ENCODE measurements around the gene ODAPH.

ODAPH gene

DNA sequence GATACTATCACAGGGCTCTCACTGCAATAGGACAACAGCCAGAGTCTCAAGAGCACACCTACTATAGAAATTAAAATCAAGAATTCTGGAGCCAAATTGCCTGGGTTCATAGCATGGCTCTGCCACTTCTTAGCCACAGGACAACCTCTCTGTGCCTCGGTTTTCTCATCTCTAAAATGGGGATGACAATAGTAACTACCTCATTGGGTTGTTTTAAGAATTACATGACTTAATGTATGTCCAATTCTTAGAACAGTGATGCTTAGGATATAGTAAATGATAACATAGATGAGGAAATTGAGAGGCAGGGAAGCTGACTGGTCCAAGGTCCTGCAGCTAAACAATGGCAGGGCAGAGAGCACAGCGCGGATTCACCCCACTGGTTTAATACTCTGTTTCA lies 11.0 kb upstream of the ODAPH start:
- DNase-seq (ENCODE audit: low spot score): no peak

DNA sequence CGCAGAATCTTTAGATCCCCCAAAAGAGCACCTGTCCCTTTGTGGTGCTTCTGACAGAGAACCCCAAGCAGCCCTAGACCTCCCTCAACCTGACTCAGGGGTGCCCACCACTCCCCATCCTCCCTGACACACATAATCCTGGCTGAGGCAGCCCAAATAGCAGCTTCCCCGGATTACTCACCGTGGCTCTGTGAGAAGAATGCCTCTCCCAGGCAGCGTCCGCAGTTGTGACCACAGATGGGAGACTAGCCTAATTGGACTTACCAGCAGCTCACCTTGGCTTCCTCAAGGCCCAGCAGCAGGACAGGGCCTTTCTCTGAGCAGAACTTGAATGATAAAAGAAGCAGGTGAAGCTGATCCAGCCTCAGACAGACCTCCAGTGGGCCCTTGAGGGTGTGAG lies 10.3 kb upstream of the ODAPH start:
- DNase-seq (ENCODE audit: low spot score): no peak

DNA sequence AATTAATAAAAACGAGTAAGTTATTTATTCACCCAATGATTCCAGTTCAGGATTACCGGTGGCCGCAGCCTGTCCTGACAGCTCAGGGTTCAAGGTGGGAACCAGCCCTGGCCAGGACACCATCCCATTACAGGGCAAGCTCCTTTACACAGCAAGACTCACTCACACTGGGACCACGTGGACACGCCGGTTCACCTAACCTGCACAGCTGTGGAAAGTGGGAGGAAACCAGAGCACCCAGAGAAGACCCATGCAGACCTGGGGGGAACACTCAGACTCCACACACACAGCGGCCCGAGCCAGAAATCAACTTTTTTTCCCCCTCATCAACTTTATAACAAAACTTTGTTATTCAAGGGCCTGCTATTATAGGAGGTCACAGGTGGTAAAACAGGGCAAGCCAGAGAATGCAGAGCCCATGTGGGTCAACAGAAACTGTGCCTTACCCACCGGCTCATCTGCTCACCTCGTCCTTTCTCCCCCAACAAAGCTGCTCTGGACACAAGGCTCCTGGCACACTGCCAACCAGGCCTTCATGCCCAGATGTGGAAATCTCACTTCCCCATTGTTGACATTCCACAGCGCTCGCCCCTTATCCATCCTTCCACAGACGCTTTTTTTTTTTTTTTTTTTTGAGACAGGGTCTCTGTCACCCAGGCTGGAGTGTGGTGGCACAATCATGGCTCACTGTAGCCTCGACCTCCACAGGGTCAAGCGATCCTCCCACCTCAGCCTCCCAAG lies 8.0 kb upstream of the ODAPH start:
- peak; percentile 13 for DNase-seq (ENCODE audit: low spot score)

DNA sequence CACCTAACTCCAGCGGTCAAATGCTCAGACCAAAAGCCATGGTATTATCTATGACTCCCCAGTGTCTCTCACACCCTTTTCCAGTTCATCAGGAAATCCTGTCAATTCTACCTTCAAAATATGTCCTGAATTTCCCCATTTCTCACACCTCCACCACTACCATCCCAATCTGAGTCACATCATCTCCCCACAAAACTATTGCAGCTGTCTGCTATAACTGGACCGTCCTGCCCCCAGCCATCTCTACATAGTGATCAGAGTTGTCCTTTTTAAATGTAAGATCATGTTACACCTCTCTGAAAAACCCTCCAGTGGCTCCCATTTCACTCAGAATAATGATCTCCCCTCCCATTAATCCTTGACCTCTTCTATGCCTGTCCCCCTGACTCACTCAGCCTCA lies 6.8 kb upstream of the ODAPH start:
- no peak for DNase-seq (ENCODE audit: low spot score)

DNA sequence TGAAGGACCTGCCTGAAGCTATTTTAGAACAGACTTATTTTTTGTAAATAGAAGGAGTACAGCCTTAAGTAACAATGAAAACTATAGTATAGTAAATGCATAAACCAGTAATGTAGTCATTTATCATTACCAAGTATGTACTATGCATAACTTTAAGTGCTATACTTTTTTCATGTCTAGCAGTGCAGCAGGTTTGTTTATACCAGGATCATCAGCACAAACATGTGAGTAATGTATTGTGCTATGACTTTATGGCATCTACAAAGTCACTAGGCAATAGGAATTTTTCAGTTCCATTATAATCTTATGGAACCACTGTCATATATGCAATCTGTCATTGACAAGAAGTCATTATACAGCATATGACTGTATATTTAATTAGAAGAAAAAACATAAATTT lies 3.4 kb upstream of the ODAPH start:
- DNase-seq (ENCODE audit: low spot score): no peak

DNA sequence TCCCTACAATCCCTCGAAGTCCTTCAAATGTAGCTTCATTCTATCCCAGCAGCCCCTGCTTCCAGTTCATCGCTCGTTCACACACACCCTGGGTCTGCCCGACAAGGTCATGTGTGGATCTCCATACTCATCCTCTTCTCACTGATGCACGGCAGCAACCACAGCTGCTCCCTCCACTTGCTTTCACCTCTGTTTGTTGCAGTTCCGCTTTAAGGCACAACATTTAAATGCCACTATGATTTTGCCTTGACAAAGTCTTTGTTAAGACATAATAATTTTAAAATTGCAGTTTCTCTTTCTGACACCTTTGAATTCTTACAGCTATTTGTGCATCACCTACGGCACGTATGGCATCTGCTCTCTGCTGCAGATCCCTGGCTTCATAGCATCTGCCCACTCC lies 1.8 kb downstream of the ODAPH start:
- DNase-seq (ENCODE audit: low spot score): no peak

DNA sequence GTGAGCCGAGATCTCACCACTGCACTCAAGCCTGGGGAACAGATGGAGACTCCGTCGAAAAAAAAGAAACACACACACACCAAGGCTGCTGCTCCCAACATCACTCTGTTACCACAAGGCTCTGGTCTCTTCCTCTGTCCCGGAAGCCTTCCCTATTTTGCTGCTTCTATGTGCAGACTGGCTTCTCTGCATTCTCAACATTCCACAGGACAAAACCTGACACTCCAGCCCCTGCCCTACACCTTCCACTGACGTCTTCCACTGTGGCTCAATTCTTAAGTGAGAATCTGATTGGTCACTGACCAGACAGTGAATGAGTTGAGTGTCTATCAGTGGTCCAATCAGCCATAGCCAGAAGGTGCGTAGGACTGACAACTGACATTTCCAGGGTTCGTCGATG lies 5.9 kb downstream of the ODAPH start:
- no peak for DNase-seq (ENCODE audit: low spot score)

DNA sequence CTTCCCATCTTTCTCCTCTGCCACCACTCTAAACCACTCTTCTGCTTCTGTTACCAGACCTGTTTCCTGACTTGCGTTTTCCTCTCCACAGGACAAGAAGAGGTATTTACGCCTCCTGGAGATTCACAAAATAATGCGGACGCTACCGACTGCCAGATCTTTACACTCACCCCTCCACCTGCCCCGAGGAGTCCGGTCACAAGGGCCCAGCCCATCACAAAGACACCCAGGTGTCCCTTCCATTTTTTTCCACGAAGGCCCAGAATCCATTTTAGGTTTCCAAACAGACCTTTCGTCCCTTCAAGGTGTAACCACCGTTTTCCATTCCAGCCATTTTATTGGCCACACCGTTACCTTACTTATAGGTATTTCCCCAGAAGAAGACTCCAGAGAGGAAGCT lies 8.2 kb downstream of the ODAPH start:
- DNase-seq (ENCODE audit: low spot score): no peak

DNA sequence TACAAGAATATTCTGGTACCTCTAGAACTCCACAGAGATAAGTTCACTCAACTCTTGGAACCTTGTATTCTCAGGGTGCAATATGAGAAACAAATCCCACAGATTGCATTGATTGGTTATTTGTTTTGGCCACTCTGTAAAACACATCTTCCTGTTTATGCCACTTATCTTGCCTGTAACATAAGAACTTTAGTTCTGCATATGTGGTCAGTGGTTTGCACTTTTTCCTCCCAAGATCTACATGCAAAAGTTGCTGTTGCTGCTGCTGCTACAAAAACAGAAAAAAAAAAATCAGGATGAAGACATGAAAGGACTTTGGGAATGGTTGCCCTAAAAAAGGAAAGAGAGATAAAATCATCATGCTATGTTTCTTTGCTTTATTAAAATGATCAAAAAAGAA lies 9.6 kb downstream of the ODAPH start:
- DNase-seq (ENCODE audit: low spot score): no peak

DNA sequence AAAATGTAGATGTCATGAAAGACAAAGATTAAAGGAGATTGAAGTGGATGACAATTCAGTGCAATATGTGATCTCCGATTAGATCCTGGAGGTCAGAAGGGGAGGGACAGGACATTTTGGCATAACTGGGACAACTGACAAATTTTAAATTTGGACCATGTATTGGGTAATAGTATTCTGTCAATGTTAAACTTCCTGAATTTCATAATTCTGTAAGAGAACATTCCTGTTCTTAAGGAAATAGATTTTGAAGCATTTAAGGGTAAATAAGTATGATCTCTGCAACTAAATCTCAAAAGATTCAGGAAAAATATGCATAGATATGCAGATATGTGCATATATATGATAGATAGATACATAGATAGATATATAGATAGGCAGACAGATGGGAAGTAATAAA lies 11.0 kb downstream of the ODAPH start:
- DNase-seq (ENCODE audit: low spot score): no peak

DNA sequence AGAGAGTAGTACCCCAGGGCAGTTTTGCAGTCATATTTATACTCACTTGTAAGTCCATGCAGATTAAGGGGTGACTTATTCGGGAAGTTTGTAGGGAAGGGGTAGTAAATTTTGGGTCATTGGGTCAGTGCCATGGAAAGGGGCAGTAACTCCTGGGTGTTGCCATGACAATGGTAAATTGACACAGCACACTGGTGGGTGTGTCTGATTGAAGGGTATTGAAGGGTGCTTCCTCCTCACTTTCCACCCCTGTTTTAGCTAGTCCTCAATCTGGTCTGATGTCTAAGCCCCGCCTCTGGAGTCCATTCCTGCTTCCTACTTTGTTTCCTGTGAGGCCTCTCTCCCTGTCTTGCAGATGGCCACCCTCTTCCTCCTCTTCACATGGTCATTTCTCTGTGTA lies 11.9 kb downstream of the ODAPH start:
- DNase-seq (ENCODE audit: low spot score): no peak

DNA sequence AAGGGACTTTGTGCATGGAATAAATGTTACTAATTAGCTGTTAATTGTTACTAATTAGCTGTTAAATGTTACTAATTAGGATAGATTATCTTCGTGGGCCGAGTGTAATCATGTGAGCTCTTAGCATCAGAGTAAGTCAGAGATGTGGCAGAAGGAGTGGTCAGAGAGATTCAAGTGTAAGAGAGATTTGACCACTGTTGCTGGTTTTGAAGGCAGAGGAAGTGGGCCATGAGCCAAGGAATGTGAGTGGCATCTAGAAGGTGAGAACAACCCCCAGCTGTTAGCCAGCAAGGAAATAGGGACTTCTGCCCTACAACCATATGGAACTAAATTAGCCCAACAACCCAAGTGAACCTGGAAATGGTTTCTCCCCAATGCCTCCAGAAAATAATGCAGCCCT lies 28.2 kb downstream of the ODAPH start:
- DNase-seq (ENCODE audit: low spot score): no peak

DNA sequence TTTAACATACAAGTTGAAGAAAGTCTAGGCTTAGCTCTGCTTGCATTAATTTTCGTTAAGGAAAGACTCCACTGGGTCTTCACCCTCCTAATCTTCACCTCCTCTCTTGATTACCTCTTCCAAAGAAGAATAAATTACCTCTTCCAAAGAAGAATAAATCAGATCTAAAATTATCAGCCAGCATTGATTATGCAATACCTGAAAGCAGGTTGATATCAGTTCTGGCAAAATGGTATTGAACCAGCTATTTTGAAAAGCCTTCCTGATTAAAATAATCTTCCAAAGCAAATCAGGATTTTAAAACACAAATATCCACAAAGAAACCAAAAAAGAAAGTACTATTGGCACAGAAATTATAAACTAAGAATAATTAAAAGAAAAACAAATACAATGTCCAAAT lies 37.5 kb downstream of the ODAPH start:
- no peak for DNase-seq (ENCODE audit: low spot score)

DNA sequence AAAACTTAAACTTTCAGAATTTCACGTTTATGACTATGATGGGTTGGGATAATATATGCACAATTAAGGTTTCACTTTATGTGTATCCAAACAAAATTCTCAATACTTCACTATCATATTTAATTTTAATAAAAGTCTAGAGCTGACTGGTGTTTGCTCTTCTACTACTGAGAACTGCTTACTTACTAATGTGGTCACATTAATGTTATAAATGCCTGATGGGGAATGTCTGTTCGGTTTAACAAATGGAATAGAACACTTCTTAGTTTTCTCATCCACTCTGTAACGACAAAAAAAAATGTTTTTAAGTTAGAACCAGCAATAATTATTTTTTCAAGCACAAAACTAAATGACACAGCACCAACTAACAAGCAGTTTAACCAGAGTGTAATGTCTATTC lies 40.2 kb downstream of the ODAPH start:
- DNase-seq (ENCODE audit: low spot score): no peak

DNA sequence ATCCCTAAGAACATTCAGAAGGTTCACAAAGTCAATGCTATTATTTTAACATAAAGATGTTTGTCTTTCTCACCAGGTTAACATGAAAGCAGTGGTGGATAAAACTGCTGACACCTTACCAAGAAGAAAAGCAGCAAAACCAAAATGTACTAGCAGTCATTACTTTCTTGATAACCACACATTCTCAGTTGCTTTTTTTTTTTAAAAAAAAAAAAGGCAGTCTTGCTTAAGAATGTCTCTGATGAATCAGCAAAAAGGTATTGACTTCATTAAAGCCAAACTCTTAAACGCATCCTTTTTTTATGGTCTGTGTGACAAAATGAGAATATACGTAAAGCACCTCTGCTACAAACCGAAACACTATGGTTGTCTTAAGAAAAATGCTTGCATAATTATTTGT lies 42.5 kb downstream of the ODAPH start:
- no peak for DNase-seq (ENCODE audit: low spot score)

DNA sequence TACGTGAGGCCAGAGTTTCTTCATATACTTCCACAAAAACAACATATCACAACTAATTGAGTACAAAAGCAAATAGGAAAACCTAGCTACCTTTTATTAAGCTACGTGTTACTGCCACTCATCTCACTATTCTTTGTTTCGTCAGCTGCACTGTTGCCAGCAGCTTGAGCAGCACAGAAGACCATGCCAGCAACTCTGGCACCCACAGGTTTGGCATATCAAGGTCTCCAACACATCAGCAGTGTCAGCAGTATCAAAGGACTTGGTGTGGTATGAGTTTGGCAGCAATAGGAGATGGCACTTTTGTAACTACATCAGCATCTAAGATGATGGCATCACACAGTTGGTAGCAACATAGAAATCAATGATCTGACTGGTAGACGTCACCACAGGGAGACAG lies 43.8 kb downstream of the ODAPH start:
- no peak for DNase-seq (ENCODE audit: low spot score)

DNA sequence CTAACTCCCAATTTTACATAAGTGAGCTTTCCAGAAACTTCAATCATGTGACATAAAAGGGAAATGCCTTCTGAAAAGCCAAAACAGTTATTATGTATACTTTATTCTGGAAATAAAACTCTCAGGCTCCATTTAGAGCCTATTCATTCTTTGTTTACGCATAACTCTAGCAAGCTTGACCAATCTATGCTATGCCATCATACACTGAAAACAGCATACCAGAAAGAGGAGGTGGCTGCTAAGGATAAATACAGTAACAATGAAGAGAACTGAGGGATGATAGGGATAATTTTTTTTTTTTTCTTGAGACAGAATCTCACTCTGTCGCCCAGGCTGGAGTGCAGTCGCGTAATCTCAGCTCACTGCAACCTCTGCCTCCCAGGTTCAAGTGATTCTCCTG lies 50.1 kb downstream of the ODAPH start:
- no peak for DNase-seq (ENCODE audit: low spot score)

DNA sequence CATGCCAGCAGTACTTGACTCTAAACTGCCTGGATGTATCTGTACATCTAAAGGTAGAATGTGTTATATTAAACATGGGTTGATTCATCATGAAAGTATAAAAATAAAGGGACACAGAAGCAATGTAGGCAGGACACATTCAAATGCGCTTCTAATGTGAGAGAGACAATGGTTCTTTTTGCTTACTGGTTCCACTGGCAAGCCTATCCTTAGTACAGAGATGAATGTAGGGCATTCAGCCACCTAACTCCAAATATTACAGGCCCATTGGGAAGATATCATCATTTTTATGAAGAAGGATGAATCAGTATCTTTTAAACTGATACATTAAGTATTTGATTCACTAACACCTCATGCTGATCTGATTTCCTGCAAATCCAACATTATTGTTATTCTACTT lies 56.4 kb downstream of the ODAPH start:
- no peak for DNase-seq (ENCODE audit: low spot score)

Measured in HuH-7.5 (cell line).